ENCODE results near the gene SERP2.

SERP2 gene

GRCh38 chr13:44435919-44436510 lies 62.4 kb downstream of the SERP2 start:
- DNase-seq: peak; percentile 59 to 66

DNA sequence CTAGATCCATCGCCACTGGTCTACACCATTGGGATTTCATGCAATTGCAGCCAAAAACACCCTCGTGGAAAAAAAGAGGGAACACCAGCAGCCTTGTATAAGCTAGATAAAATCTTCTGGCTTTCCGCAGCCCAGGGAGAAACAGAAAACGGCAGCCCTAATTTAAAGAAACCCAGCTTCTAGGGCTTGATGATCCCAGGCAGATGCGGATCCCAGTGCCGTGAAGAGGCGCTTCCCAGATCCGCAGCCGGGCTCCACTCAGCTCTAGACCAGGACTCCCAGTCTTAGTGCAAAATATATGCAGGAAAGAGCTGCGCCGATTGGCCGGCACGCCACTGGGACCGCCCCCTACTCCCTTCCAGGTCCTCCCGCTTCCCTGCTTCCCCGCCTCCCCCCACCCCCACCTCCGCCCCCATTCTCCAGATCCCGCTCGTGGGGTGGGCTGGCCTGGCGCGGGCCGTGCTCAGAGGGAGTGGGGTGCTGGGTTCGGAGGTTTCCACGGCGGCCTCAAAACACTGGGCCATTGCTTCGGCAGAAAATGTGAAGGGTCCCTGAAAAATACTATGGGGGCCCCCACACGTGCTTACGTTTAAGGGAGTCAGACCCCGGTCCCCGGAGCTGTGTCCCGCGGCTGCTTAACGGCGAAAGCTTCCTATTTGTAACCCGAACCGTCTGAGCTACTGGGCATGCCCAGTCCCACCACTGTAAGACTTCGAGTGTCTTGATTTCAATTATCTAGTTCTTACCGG lies 63.1 kb downstream of the SERP2 start:
- peak; percentile 69 to 81 for DNase-seq

GRCh38 chr13:44437356-44438233 lies 64.0 kb downstream of the SERP2 start:
- peak; percentile 55 to 88 for DNase-seq

DNA sequence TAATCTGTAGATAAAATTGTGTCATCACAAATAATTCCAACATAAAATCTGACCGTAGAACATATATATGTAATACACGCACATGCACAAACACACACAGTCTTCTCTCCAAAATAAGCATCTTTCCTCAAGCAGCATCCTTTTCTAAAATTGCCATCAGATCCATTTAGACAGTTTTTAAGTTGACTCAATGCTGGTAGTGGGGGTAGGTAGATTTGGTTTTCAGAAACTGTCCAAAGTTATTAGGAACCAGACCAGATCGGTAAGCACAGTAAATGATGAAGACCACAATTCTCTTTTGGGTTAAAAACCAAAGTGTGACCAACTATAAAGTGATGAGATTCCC lies 64.6 kb downstream of the SERP2 start:
- no peak for DNase-seq

DNA sequence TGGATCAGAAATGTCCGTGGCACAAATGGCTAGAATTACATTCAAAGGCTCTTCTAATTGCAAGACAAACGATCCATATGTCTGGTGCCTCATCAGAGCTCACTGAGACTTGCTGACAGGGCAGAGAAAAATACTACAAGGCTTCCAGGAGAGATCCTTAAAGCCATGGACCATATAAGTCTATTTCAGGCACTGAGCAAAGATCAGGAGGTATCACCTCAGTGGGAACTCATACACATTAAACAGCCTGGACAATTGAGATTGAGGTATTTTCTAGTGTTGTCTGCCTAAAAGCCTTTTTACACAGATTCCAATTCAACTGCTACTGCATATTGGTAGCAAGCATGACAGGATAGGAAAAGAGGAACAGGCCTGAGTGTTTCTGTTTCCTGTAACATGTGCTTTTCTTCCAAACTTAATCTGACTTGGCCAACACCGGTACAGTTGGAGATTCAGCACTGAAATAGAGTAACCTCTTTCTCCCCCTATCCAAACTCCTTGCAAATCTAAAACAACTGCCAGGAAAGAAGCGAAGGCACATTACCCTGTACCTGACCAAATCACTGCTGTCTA lies 65.9 kb downstream of the SERP2 start:
- DNase-seq: peak in 1 of 2 donors; percentile 39

DNA sequence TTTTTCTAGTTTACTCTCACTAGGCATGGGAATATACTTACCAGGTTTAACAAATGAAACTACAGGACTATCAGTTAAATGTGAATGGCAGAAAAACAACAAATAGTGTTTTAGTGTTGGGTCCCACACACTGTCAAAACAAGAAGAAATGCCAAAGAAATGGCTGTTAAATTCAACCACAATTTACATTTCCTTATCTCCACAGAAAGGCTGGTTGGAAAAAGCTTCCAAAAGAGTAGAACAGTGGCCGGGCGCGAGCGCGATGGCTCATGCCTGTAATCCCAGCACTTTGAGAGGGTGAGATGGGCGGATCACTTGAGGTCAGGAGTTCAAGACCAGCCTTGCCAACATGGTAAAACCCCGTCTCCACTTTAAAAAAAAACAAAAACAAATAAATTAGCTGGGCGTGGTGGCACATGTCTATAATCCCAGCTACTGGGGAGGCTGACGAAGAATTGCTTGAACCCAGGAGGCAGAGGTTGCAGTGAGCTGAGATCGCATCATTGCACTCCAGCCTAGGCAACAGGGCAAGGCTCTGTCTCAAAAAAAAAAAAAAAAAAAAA lies 66.5 kb downstream of the SERP2 start:
- DNase-seq: no peak

All from inflammatory macrophage treated with lipopolysaccharide for 1 hour (primary cell).